Measurements from ENCODE around the gene NOS3.
A peak's percentile ranks its signal among the peaks of the same experiment; 100 is the strongest.

NOS3 gene

GRCh38 chr7:150952331-150953050, 38.3 kb upstream of the NOS3 start:
- DNase-seq (ENCODE audit: low read depth in 1 of 2, low spot score in 1 of 2): no peak

GRCh38 chr7:150953061-150953997, 37.5 kb upstream of the NOS3 start:
- no peak for DNase-seq (ENCODE audit: low read depth in 1 of 2, low spot score in 1 of 2)

GRCh38 chr7:150954201-150954985, 36.4 kb upstream of the NOS3 start:
- no peak for DNase-seq (ENCODE audit: low read depth in 1 of 2, low spot score in 1 of 2)

- DNase-seq (ENCODE audit: low read depth in 1 of 2, low spot score in 1 of 2): no peak
Observed at GRCh38 chr7:150954986-150955518, 35.8 kb upstream of the NOS3 start.

- DNase-seq (ENCODE audit: low read depth in 1 of 2, low spot score in 1 of 2): no peak
Observed at GRCh38 chr7:150955519-150956394, 35.1 kb upstream of the NOS3 start.

- no peak for DNase-seq (ENCODE audit: low read depth in 1 of 2, low spot score in 1 of 2)
Observed at GRCh38 chr7:150956395-150957132, 34.3 kb upstream of the NOS3 start.

- DNase-seq (ENCODE audit: low read depth in 1 of 2, low spot score in 1 of 2): no peak
Observed at GRCh38 chr7:150957133-150958020, 33.4 kb upstream of the NOS3 start.

- no peak for DNase-seq (ENCODE audit: low read depth in 1 of 2, low spot score in 1 of 2)
Observed at GRCh38 chr7:150958062-150958552, 32.7 kb upstream of the NOS3 start.

- DNase-seq (ENCODE audit: low read depth in 1 of 2, low spot score in 1 of 2): no peak
Observed at GRCh38 chr7:150958597-150958996, 32.2 kb upstream of the NOS3 start.

GRCh38 chr7:150959081-150959480, 31.7 kb upstream of the NOS3 start:
- DNase-seq (ENCODE audit: low read depth in 1 of 2, low spot score in 1 of 2): no peak

- DNase-seq (ENCODE audit: low read depth in 1 of 2, low spot score in 1 of 2): no peak
Observed at GRCh38 chr7:150959739-150960734, 30.8 kb upstream of the NOS3 start.

- DNase-seq (ENCODE audit: low read depth in 1 of 2, low spot score in 1 of 2): no peak
Observed at GRCh38 chr7:150961510-150962289, 29.1 kb upstream of the NOS3 start.

GRCh38 chr7:150962290-150962552, 28.6 kb upstream of the NOS3 start:
- no peak for DNase-seq (ENCODE audit: low read depth in 1 of 2, low spot score in 1 of 2)

GRCh38 chr7:150962553-150963399, 28.0 kb upstream of the NOS3 start:
- DNase-seq (ENCODE audit: low read depth in 1 of 2, low spot score in 1 of 2): peak; percentile 27 to 53

- DNase-seq (ENCODE audit: low read depth in 1 of 2, low spot score in 1 of 2): no peak
Observed at GRCh38 chr7:150963707-150964559, 26.9 kb upstream of the NOS3 start.
